ENCODE results near the gene AFF3.
"Not testable (repeated sequence)": the region's sequence is repeated elsewhere in the genome, so short reads cannot be mapped to it uniquely, and the experiment has no call there.

The AFF3 gene

DNA sequence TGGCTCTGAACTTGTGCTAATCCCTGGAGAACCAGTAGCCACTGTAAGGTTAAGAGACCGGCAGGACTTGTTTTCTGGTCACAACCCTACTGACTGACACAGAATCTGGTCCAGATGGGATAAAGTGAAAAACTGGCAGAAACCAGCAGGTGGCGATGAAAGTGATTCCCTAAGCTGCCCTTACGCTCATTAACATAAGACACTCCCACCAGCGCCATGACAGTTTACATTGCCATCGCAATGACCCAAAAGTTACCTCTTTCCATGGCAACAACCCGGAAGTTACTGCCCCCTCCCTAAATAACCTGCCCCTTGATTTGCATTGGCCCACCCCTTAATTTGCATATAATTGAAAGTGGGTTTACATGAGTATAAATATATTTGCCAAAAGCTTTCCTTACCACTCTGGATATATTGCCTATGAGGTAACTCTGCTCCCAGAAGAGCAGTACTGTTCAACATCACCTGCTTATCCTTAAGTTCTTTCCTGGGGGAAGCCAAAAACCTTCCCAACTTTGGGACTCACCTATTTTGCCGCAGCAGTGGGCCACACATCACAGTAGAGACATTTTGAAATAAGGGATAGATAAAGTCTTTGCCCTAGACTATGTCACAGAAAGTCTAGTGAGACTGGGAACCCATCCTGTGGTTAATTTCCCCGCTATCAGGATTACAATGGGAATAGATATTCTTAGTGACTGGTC, 35.8 kb upstream of the AFF3 start:
- H3K27me3 ChIP-seq (ENCODE audit: control insufficient read depth, insufficient read depth, low read length), result peaks cover 38% of the 10 kb centered on the region
- no peaks in the 10 kb centered on the region for H3K9me3 ChIP-seq (ENCODE audit: control insufficient read depth, low read depth, low read length)
- no peak overlapping the region for H3K4me3 ChIP-seq (ENCODE audit: low read length)
- H3K4me1 ChIP-seq (ENCODE audit: control insufficient read depth, low read depth, low read length), result peaks cover 17% of the 10 kb centered on the region
- no peak overlapping the region for H3K9ac ChIP-seq (ENCODE audit: low read length)
- H3K36me3 ChIP-seq (ENCODE audit: control insufficient read depth, low read depth, low read length), result no peaks in the 10 kb centered on the region
- no peak overlapping the region for H3K27ac ChIP-seq (ENCODE audit: low read length)

DNA sequence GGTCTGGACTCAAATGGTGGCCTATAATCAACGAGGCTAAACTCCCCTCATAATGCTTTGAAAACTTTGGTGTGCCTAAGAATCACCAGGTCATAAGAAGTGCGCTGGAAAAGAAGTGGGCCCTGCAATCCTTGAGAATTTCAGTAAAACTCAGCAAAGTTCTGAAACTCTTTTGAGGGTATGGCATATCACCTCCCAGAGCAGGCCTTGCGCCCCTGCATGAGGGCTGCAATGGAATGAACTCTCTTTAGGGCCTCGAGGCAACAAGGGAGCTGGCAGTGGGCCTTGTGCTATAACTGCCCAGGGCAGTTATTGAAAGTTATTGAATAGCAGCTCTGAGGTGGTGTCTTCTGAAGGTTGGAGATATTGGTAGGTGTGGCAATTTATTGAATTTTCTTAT, 34.5 kb upstream of the AFF3 start:
- Histone ChIP-seq H3K9me3 (ENCODE audit: control insufficient read depth, low read depth, low read length) (no peaks in the 10 kb centered on the region), H3K9ac (ENCODE audit: low read length) (no peak overlapping the region), H3K27ac (ENCODE audit: low read length) (no peak overlapping the region), H3K4me1 (ENCODE audit: control insufficient read depth, low read depth, low read length) (peaks cover 4% of the 10 kb centered on the region), H3K27me3 (ENCODE audit: control insufficient read depth, insufficient read depth, low read length) (peaks cover 26% of the 10 kb centered on the region), H3K4me3 (ENCODE audit: low read length) (no peak overlapping the region), H3K36me3 (ENCODE audit: control insufficient read depth, low read depth, low read length) (no peaks in the 10 kb centered on the region)

DNA sequence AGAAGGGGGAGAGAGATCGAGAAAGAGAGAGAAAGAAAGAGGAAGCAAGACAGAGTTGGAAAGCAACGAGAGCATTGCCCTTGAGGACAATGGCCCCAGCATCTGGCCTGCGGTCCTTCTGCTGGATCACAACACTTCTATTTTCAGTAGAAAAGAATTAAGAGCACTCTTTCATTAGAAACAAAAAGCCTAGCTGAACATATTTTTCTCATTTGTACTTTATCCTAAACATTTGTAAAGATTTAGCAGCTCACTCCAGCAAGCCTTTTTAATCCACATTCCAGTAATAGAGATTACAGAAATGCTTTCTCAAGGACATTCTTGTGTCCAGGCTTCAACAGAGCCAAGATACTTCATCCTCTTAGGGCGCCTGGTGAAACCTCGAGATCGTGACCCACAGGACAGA, 31.6 kb upstream of the AFF3 start:
- no peaks in the 10 kb centered on the region for H3K36me3 ChIP-seq (ENCODE audit: control insufficient read depth, low read depth, low read length)
- no peaks in the 10 kb centered on the region for H3K4me1 ChIP-seq (ENCODE audit: control insufficient read depth, low read depth, low read length)
- no peak overlapping the region for H3K4me3 ChIP-seq (ENCODE audit: low read length)
- no peaks in the 10 kb centered on the region for H3K27me3 ChIP-seq (ENCODE audit: control insufficient read depth, insufficient read depth, low read length)
- no peaks in the 10 kb centered on the region for H3K9me3 ChIP-seq (ENCODE audit: control insufficient read depth, low read depth, low read length)
- H3K27ac ChIP-seq (ENCODE audit: low read length), result no peak overlapping the region
- H3K9ac ChIP-seq (ENCODE audit: low read length), result no peak overlapping the region

DNA sequence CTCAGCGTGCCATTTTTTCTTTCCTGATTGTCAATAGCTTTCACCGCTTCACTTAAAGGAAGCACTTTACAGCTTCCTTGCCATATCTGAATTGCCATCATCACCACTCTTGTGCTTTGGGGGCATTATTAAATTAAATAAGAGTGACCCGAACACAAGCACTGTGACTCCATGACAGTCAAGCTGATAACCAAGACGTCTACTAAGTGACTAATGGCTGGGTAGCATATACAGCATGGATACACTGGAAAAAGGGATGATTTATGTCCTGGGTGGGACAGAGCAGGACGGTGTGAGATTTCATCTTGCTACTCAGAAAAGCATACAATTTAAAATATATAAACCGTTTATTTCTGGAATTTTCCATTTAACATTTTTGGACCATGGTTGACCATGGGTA, 24.3 kb upstream of the AFF3 start:
- H3K9me3 ChIP-seq (ENCODE audit: control insufficient read depth, low read depth, low read length), result peaks cover 4% of the 10 kb centered on the region
- H3K9ac ChIP-seq (ENCODE audit: low read length), result no peak overlapping the region
- H3K4me3 ChIP-seq (ENCODE audit: low read length), result no peak overlapping the region
- no peaks in the 10 kb centered on the region for H3K4me1 ChIP-seq (ENCODE audit: control insufficient read depth, low read depth, low read length)
- no peaks in the 10 kb centered on the region for H3K27me3 ChIP-seq (ENCODE audit: control insufficient read depth, insufficient read depth, low read length)
- no peaks in the 10 kb centered on the region for H3K36me3 ChIP-seq (ENCODE audit: control insufficient read depth, low read depth, low read length)
- no peak overlapping the region for H3K27ac ChIP-seq (ENCODE audit: low read length)

DNA sequence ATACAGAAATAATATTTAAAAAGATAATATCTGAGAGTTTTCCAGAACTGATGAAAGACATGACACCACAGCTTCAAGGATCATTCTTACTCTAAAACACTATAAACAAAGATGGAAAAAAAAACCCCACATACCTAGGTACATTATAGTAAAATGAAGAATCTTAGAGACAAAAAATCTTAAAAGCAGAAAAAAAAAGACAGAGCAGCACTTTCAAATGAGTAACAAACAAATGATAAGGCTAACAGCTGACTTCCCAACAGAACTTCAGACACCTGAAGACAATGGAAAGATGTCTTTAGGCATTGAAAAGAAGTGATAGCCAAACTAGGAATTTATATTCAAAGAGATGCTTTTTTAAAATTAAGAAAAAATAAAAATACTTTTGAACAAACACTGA, 21.2 kb upstream of the AFF3 start:
- Histone ChIP-seq H3K27me3 (ENCODE audit: control insufficient read depth, insufficient read depth, low read length) (no peaks in the 10 kb centered on the region), H3K9ac (ENCODE audit: low read length) (no peak overlapping the region), H3K4me3 (ENCODE audit: low read length) (no peak overlapping the region), H3K4me1 (ENCODE audit: control insufficient read depth, low read depth, low read length) (no peaks in the 10 kb centered on the region), H3K36me3 (ENCODE audit: control insufficient read depth, low read depth, low read length) (no peaks in the 10 kb centered on the region), H3K9me3 (ENCODE audit: control insufficient read depth, low read depth, low read length) (peaks cover 6% of the 10 kb centered on the region), H3K27ac (ENCODE audit: low read length) (no peak overlapping the region)

- peaks cover 16% of the 10 kb centered on the region for H3K9me3 ChIP-seq (ENCODE audit: control insufficient read depth, low read depth, low read length)
- H3K9ac ChIP-seq (ENCODE audit: low read length), result no peak overlapping the region
- H3K4me3 ChIP-seq (ENCODE audit: low read length), result no peak overlapping the region
- no peaks in the 10 kb centered on the region for H3K27me3 ChIP-seq (ENCODE audit: control insufficient read depth, insufficient read depth, low read length)
- no peak overlapping the region for H3K27ac ChIP-seq (ENCODE audit: low read length)
- H3K4me1 ChIP-seq (ENCODE audit: control insufficient read depth, low read depth, low read length), result no peaks in the 10 kb centered on the region
- H3K36me3 ChIP-seq (ENCODE audit: control insufficient read depth, low read depth, low read length), result no peaks in the 10 kb centered on the region
Measured at GRCh38 chr2:100161945-100162620, 19.7 kb upstream of the AFF3 start.

DNA sequence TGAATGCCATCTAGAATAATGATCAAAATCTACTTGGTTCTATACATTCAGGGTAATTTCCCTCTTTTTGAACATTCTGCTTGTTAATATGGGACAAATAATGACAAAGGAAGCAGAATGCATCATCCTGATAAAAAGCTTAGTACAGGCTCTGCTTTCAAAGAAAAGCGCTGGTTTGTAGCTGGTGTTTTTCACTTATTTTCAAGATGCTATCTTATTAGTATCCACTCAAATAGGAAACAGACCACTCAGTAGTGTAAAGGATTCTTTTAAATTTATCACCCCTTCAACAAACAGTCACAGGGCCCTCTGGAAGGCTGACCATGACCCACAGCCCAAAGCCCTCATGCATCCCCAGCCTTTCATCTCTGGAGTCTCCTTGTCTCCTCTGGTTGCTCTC, 18.0 kb upstream of the AFF3 start:
- H3K4me3 ChIP-seq (ENCODE audit: low read length), result no peak overlapping the region
- no peak overlapping the region for H3K9ac ChIP-seq (ENCODE audit: low read length)
- no peaks in the 10 kb centered on the region for H3K27me3 ChIP-seq (ENCODE audit: control insufficient read depth, insufficient read depth, low read length)
- no peak overlapping the region for H3K27ac ChIP-seq (ENCODE audit: low read length)
- peaks cover 16% of the 10 kb centered on the region for H3K9me3 ChIP-seq (ENCODE audit: control insufficient read depth, low read depth, low read length)
- H3K4me1 ChIP-seq (ENCODE audit: control insufficient read depth, low read depth, low read length), result no peaks in the 10 kb centered on the region
- H3K36me3 ChIP-seq (ENCODE audit: control insufficient read depth, low read depth, low read length), result no peaks in the 10 kb centered on the region

GRCh38 chr2:100151832-100152231, 9.4 kb upstream of the AFF3 start:
- not testable (repeated sequence) for H3K36me3 ChIP-seq (ENCODE audit: control insufficient read depth, low read depth, low read length); H3K9me3 ChIP-seq (ENCODE audit: control insufficient read depth, low read depth, low read length); H3K4me1 ChIP-seq (ENCODE audit: control insufficient read depth, low read depth, low read length); H3K4me3 ChIP-seq (ENCODE audit: low read length); H3K27ac ChIP-seq (ENCODE audit: low read length); H3K9ac ChIP-seq (ENCODE audit: low read length); H3K27me3 ChIP-seq (ENCODE audit: control insufficient read depth, insufficient read depth, low read length)

- Histone ChIP-seq H3K4me1 (ENCODE audit: control insufficient read depth, low read depth, low read length) (no peaks in the 10 kb centered on the region), H3K27ac (ENCODE audit: low read length) (no peak overlapping the region), H3K9ac (ENCODE audit: low read length) (no peak overlapping the region), H3K9me3 (ENCODE audit: control insufficient read depth, low read depth, low read length) (no peaks in the 10 kb centered on the region), H3K27me3 (ENCODE audit: control insufficient read depth, insufficient read depth, low read length) (no peaks in the 10 kb centered on the region), H3K4me3 (ENCODE audit: low read length) (no peak overlapping the region), H3K36me3 (ENCODE audit: control insufficient read depth, low read depth, low read length) (no peaks in the 10 kb centered on the region)
Measured at GRCh38 chr2:100151310-100151709, 8.9 kb upstream of the AFF3 start.

- Histone ChIP-seq H3K36me3 (ENCODE audit: control insufficient read depth, low read depth, low read length) (no peaks in the 10 kb centered on the region), H3K27ac (ENCODE audit: low read length) (no peak overlapping the region), H3K9me3 (ENCODE audit: control insufficient read depth, low read depth, low read length) (no peaks in the 10 kb centered on the region), H3K4me3 (ENCODE audit: low read length) (no peak overlapping the region), H3K4me1 (ENCODE audit: control insufficient read depth, low read depth, low read length) (no peaks in the 10 kb centered on the region), H3K9ac (ENCODE audit: low read length) (no peak overlapping the region), H3K27me3 (ENCODE audit: control insufficient read depth, insufficient read depth, low read length) (no peaks in the 10 kb centered on the region)
Measured at GRCh38 chr2:100148883-100149282, 6.5 kb upstream of the AFF3 start.

- Histone ChIP-seq H3K4me3 (ENCODE audit: low read length) (no peak overlapping the region), H3K9ac (ENCODE audit: low read length) (no peak overlapping the region), H3K36me3 (ENCODE audit: control insufficient read depth, low read depth, low read length) (no peaks in the 10 kb centered on the region), H3K9me3 (ENCODE audit: control insufficient read depth, low read depth, low read length) (no peaks in the 10 kb centered on the region), H3K27ac (ENCODE audit: low read length) (no peak overlapping the region), H3K27me3 (ENCODE audit: control insufficient read depth, insufficient read depth, low read length) (no peaks in the 10 kb centered on the region), H3K4me1 (ENCODE audit: control insufficient read depth, low read depth, low read length) (no peaks in the 10 kb centered on the region)
Measured at GRCh38 chr2:100146657-100146960, 4.2 kb upstream of the AFF3 start.

DNA sequence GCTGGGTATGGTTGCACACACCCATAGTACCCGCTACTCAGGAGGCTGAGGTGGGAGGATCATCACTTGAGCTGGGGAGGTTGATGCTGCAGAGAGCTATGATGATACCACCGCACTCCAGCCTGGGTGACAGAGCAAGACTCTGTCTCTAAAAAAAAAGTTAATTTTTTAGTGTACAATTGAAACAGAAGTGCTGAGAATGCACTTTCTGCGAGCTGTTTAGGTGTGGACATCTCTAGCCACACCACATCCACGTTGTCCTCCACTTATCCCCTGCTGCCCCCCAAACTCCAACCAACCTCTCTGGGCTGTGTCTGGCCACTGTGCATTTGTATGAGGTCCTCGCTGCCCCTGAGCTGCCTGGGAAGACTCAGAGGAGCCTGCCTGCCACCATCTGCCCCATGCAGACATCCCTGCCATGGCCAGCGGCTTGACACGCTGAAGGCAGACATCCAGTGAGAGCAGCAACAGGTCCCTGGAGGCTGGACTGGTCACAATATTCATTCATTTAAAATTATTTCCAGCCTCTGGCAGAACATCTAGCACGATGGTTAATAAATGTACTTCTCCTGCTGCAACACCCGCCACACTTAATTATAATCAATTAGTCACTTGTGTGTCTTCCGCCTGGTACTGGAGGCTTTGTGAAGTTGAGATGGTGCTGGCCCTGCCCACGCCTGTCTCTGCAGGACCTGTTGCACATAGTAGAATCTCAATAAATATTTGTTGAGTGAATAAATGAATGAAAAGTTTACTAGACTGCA, 3.7 kb upstream of the AFF3 start:
- no peaks in the 10 kb centered on the region for H3K4me1 ChIP-seq (ENCODE audit: control insufficient read depth, low read depth, low read length)

More for the DNA sequence above, 3.7 kb upstream of the AFF3 start:
- H3K9me3 ChIP-seq (ENCODE audit: control insufficient read depth, low read depth, low read length), result no peaks in the 10 kb centered on the region
- H3K27me3 ChIP-seq (ENCODE audit: control insufficient read depth, insufficient read depth, low read length), result no peaks in the 10 kb centered on the region
- no peak overlapping the region for H3K27ac ChIP-seq (ENCODE audit: low read length)
- no peaks in the 10 kb centered on the region for H3K36me3 ChIP-seq (ENCODE audit: control insufficient read depth, low read depth, low read length)
- H3K9ac ChIP-seq (ENCODE audit: low read length), result no peak overlapping the region
- H3K4me3 ChIP-seq (ENCODE audit: low read length), result no peak overlapping the region

Data from iPS-18a (cell line).